AG10803 (cell line): ENCODE measurements around the gene FOXA2.

Experiments
- DNase-seq: peaks from one replicate; pipeline ENCODE4 v3.0.0; 2010; ENCODE audit warnings: low read depth
- H3K4me3 ChIP-seq: 2 replicates; pipeline ENCODE4 v1.5.1; 2011; ENCODE audit warnings: mild to moderate bottlenecking, low read length, control low read depth
- CTCF ChIP-seq: conservative IDR thresholded peaks from 2 replicates; pipeline ENCODE4 v1.5.1; 2011; ENCODE audit warnings: mild to moderate bottlenecking, low read length, control low read depth, inconsistent platforms

FOXA2 gene

GRCh38 chr20:22575737-22576136 lies 8.6 kb downstream of the FOXA2 start:
- DNase-seq = no peak
- H3K4me3 ChIP-seq = no peak overlapping the region
- no peak for TF ChIP-seq CTCF

GRCh38 chr20:22575087-22575721 lies 9.2 kb downstream of the FOXA2 start:
- DNase-seq = peak; percentile 3
- H3K4me3 ChIP-seq = no peak overlapping the region
- no peak for TF ChIP-seq CTCF

- no peak for DNase-seq
- no peak for TF ChIP-seq CTCF
- H3K4me3 ChIP-seq = no peak overlapping the region
Observed at GRCh38 chr20:22574545-22575086, 9.8 kb downstream of the FOXA2 start.

GRCh38 chr20:22572491-22572890 lies 11.9 kb downstream of the FOXA2 start:
- TF ChIP-seq CTCF = no peak

GRCh38 chr20:22572023-22572422 lies 12.3 kb downstream of the FOXA2 start:
- H3K4me3 ChIP-seq = no peak overlapping the region
- TF ChIP-seq CTCF = no peak
- no peak for DNase-seq

More at GRCh38 chr20:22572491-22572890, 11.9 kb downstream of the FOXA2 start:
- no peak overlapping the region for H3K4me3 ChIP-seq
- DNase-seq = no peak

- TF ChIP-seq CTCF = no peak
- no peak overlapping the region for H3K4me3 ChIP-seq
Observed at GRCh38 chr20:22569353-22569752, 15.0 kb downstream of the FOXA2 start.

GRCh38 chr20:22568872-22569344 lies 15.5 kb downstream of the FOXA2 start:
- H3K4me3 ChIP-seq = no peak overlapping the region
- TF ChIP-seq CTCF = no peak
- DNase-seq = no peak

More at GRCh38 chr20:22569353-22569752, 15.0 kb downstream of the FOXA2 start:
- DNase-seq = no peak
